ENCODE measurements around the gene OSTC. TPM values are rescaled to one million over a fixed set of nuclear protein-coding genes. Genes with fewer than 3 reads are reported as not detected.

OSTC gene
- total RNA-seq, 1 experiment from 2014 or later, result 175 TPM

Other genes starting within 250 kb of the OSTC start
- 1,508 and 1,646 TPM in 2 replicates for gene RPL34, start 30.0 kb upstream of the OSTC start, total RNA-seq (2022)
- not detected in 2 replicates for gene ETNPPL, start 112.5 kb downstream of the OSTC start, total RNA-seq (2022)

All from MCF 10A (cell line).